ENCODE results near the gene LGR4.

- no peak for TF ChIP-seq CTCF (CRISPR knock-in tag; IDR thresholded peaks at IDR 0.05)
- no peak for TF ChIP-seq ZNF24 (IDR thresholded peaks at IDR 0.05)
- TF ChIP-seq, protein P1, sequence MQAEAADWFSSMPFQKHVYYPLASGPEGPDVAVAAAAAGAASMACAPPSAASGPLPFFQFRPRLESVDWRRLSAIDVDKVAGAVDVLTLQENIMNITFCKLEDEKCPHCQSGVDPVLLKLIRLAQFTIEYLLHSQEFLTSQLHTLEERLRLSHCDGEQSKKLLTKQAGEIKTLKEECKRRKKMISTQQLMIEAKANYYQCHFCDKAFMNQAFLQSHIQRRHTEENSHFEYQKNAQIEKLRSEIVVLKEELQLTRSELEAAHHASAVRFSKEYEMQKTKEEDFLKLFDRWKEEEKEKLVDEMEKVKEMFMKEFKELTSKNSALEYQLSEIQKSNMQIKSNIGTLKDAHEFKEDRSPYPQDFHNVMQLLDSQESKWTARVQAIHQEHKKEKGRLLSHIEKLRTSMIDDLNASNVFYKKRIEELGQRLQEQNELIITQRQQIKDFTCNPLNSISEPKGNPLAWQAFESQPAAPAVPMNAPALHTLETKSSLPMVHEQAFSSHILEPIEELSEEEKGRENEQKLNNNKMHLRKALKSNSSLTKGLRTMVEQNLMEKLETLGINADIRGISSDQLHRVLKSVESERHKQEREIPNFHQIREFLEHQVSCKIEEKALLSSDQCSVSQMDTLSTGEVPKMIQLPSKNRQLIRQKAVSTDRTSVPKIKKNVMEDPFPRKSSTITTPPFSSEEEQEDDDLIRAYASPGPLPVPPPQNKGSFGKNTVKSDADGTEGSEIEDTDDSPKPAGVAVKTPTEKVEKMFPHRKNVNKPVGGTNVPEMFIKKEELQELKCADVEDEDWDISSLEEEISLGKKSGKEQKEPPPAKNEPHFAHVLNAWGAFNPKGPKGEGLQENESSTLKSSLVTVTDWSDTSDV (CRISPR knock-in tag; IDR thresholded peaks at IDR 0.05), result no peak
- no peak for TF ChIP-seq GRHL1 (CRISPR knock-in tag; conservative IDR thresholded peaks at IDR 0.05)
- TF ChIP-seq NFRKB (IDR thresholded peaks at IDR 0.05), result no peak
- no peak for TF ChIP-seq KDM1A (CRISPR knock-in tag; IDR thresholded peaks at IDR 0.05)
- no peak for TF ChIP-seq ZFAT (CRISPR knock-in tag; conservative IDR thresholded peaks at IDR 0.05)
- TF ChIP-seq ZBTB26 (CRISPR knock-in tag; IDR thresholded peaks at IDR 0.05; ENCODE audit: borderline replicate concordance), result no peak
- TF ChIP-seq ZNF274 (CRISPR knock-in tag; IDR thresholded peaks at IDR 0.05), result no peak
These were observed 16.9 kb downstream of the LGR4 start for GRCh38 chr11:27455667-27456066.

Data from HepG2 (cell line).